ENCODE results near the gene DFFB.

Gene DFFB

DNA sequence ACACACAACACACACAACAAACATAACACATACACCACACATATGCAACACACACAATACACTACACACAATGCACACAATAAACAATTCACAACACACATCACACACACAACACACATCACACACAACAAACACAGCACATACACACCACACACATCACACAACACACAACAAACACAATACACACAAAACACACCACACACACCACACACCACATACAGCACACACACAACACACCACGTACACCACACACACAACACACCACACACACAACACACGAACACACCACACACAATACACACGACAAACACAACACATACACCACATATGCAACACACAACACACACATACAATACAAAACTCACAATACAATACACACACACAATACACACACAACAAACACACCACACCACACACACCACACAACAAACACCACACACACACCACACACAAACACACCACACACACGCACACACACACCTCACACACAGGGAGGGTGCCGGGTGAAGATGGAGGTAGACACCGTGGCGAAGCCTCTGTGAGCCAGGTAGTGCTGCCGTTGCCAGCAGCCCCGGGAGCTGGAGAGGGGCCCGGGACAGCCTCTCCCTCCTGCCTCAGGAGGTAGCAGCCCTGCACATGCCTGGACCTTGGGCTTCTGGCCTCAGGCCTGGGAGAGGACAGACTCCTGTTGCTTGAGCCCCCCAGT lies 73.2 kb downstream of the DFFB start:
- no peak overlapping the region for H3K4me3 ChIP-seq (ENCODE audit: low read depth, low read length)
- no peak for DNase-seq (ENCODE audit: low read depth)
- TF ChIP-seq, protein P1, sequence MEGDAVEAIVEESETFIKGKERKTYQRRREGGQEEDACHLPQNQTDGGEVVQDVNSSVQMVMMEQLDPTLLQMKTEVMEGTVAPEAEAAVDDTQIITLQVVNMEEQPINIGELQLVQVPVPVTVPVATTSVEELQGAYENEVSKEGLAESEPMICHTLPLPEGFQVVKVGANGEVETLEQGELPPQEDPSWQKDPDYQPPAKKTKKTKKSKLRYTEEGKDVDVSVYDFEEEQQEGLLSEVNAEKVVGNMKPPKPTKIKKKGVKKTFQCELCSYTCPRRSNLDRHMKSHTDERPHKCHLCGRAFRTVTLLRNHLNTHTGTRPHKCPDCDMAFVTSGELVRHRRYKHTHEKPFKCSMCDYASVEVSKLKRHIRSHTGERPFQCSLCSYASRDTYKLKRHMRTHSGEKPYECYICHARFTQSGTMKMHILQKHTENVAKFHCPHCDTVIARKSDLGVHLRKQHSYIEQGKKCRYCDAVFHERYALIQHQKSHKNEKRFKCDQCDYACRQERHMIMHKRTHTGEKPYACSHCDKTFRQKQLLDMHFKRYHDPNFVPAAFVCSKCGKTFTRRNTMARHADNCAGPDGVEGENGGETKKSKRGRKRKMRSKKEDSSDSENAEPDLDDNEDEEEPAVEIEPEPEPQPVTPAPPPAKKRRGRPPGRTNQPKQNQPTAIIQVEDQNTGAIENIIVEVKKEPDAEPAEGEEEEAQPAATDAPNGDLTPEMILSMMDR (conservative IDR thresholded peaks at IDR 0.05; ENCODE audit: low read depth, low read length), result no peak

DNA sequence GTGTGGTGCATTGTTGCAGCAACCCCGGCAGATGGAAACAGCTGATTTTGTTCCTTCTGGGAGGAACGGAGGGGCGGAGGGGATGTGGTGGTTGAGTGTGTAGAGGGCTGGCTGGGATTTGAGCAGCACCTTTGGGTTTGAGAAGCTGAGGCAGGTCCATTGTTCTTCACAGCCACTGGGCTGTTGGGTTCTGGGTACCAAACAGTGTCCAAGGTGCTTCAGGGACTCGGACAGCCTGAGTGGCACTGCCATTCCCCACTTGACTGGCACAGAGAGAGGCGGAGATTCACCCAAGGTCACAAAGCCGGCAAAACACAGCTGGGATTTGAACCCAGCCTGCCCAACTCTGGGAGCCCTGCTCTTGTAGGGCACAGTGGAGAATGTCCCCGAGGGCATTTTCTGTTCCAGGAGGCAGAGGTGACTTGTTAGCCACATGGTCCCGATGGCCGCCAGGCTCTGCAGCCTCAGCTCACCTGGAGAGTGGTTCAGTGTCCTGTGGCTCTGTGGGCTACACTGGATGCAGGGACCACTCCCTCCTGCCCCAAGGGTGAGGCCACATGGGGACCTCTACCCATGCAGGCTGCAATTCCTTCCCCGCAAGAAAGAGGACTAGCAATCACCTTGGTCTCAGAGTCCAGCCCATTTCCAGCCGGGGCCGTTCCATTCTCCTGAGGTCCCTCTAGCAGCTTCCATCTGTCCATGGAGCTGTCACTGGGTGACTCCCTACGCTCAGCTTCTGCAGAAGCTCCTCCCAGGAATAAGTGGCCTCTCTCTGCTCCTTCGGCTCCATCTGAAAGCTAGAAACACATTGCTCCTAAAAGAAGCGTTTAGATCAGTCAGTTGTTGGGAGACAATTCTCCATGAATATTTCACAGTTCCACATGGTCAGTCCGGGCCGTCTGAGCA lies 74.0 kb downstream of the DFFB start:
- DNase-seq (ENCODE audit: low read depth), result no peak
- TF ChIP-seq, protein P1 (conservative IDR thresholded peaks at IDR 0.05; ENCODE audit: low read depth, low read length), result no peak
- H3K4me3 ChIP-seq (ENCODE audit: low read depth, low read length), result no peak overlapping the region

DNA sequence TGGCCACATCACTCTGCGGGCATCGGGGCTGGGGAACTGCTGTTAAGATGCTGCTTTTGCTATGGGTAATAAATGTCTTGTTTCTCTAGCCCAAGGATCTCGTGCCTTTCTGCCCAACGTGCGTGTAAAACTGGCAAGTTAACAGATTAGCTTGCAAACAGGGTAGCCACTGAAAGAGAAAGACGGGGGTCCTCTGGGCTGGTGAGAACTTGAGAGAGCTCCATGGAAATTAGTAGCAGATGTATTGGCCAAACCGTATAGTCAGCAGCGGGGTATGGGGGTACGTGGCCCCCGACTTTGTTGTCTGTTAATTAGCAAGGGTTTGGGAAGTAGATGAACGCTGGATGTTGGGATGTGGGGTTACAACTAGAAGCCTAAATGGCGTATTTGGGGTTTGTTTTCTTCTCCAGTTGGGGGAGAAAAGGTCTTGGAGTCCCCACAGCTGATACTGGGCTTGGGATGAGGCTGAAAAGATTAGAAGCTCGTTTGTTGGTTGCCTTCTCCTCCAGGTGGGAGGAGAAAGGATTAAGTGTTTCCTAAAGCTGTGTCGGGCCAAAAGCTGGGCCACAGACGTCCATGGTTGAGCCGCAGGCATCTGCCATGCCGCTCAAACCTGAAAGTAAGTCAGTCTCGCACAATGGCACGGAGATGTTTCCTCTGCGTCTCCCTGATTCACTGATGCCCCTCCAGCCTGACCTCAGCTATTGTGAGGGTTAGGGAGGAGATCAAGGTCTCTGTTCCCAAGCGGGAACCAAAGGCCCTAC lies 75.1 kb downstream of the DFFB start:
- no peak for DNase-seq (ENCODE audit: low read depth)
- no peak overlapping the region for H3K4me3 ChIP-seq (ENCODE audit: low read depth, low read length)
- TF ChIP-seq, protein P1 (conservative IDR thresholded peaks at IDR 0.05; ENCODE audit: low read depth, low read length), result no peak

Measured in choroid plexus epithelial cell (primary cell).